ENCODE results near the gene DOCK6. TPM values are rescaled to one million over a fixed set of nuclear protein-coding genes. Genes with fewer than 3 reads are reported as not detected.

Gene DOCK6
- total RNA-seq, 1 donor from 2014 or later = 65.8 TPM

GRCh38 chr19:11172576-11172975, 89.7 kb downstream of the DOCK6 start:
- no peak for DNase-seq (ENCODE audit: extremely low spot score in 2 of 2)
- H3K4me1 ChIP-seq = peaks cover 27% of the 10 kb centered on the region
- no peaks in the 10 kb centered on the region for H3K27me3 ChIP-seq
- TF ChIP-seq POLR2A (IDR thresholded peaks at IDR 0.05) = no peak
- TF ChIP-seq POLR2AphosphoS5 (IDR thresholded peaks at IDR 0.05; ENCODE audit: insufficient read depth in 1 of 2, low read depth in 1 of 2) = no peak
- TF ChIP-seq CTCF (IDR thresholded peaks at IDR 0.05) = no peak
- intact Hi-C loops (cut with DNase I) = no loop called here
- peaks cover 5 to 85% of the 10 kb centered on the region in 2 donors for H3K36me3 ChIP-seq
- no peak overlapping the region for H3K4me3 ChIP-seq
- peak overlapping the region; percentile 12 for H3K27ac ChIP-seq
- H3K9me3 ChIP-seq = no peaks in the 10 kb centered on the region

GRCh38 chr19:11171144-11171543, 91.2 kb downstream of the DOCK6 start:
- no peak for TF ChIP-seq CTCF (IDR thresholded peaks at IDR 0.05)
- no peaks in the 10 kb centered on the region for H3K9me3 ChIP-seq
- H3K4me3 ChIP-seq = no peak overlapping the region
- intact Hi-C loops (cut with DNase I) = no loop called here
- H3K36me3 ChIP-seq = peaks cover 5 to 72% of the 10 kb centered on the region in 2 donors
- H3K4me1 ChIP-seq = peaks cover 40% of the 10 kb centered on the region
- H3K27ac ChIP-seq = peak overlapping the region; percentile 85
- H3K27me3 ChIP-seq = no peaks in the 10 kb centered on the region
- DNase-seq (ENCODE audit: extremely low spot score in 2 of 2) = no peak

GRCh38 chr19:11169896-11170678, 92.2 kb downstream of the DOCK6 start:
- H3K4me1 ChIP-seq = peaks cover 50% of the 10 kb centered on the region
- peak overlapping the region; percentile 85 for H3K27ac ChIP-seq
- no peaks in the 10 kb centered on the region for H3K27me3 ChIP-seq
- H3K36me3 ChIP-seq = peaks cover 5 to 65% of the 10 kb centered on the region in 2 donors
- intact Hi-C loops (cut with DNase I) = no loop called here
- TF ChIP-seq POLR2AphosphoS5 (IDR thresholded peaks at IDR 0.05; ENCODE audit: insufficient read depth in 1 of 2, low read depth in 1 of 2) = peak in 1 of 2 donors; percentile 55
- no peak for TF ChIP-seq CTCF (IDR thresholded peaks at IDR 0.05)
- H3K9me3 ChIP-seq = no peaks in the 10 kb centered on the region
- no peak for DNase-seq (ENCODE audit: extremely low spot score in 2 of 2)
- no peak overlapping the region for H3K4me3 ChIP-seq

GRCh38 chr19:11168568-11168967, 93.8 kb downstream of the DOCK6 start:
- Histone ChIP-seq H3K27ac (peak overlapping the region; percentile 85), H3K4me1 (peaks cover 63% of the 10 kb centered on the region), H3K36me3 (peaks cover 5 to 49% of the 10 kb centered on the region in 2 donors), H3K27me3 (no peaks in the 10 kb centered on the region), H3K4me3 (no peak overlapping the region), H3K9me3 (no peaks in the 10 kb centered on the region)
- no peak for DNase-seq (ENCODE audit: extremely low spot score in 2 of 2)
- intact Hi-C loops (cut with DNase I) = no loop called here
- TF ChIP-seq POLR2A (IDR thresholded peaks at IDR 0.05) = no peak
- peak in 1 of 2 donors; percentile 22 for TF ChIP-seq POLR2AphosphoS5 (IDR thresholded peaks at IDR 0.05; ENCODE audit: insufficient read depth in 1 of 2, low read depth in 1 of 2)
- no peak for TF ChIP-seq CTCF (IDR thresholded peaks at IDR 0.05)
